PC-9 (cell line): ENCODE measurements around the gene ZNF101.

Experiments
- CTCF ChIP-seq: fragments of 200-600 bp; sonication (generic); conservative IDR thresholded peaks from 2 replicates; pipeline ENCODE4 v1.6.1; 2017; ENCODE audit warnings: mixed run types, antibody characterized with exemption, mild to moderate bottlenecking, moderate library complexity
- EZH2 ChIP-seq: fragments of 200-600 bp; sonication (generic); IDR thresholded peaks from 2 replicates; pipeline ENCODE4 v1.8.0; 2017; ENCODE audit warnings: antibody characterized with exemption, low read depth

- no peak for TF ChIP-seq CTCF
- TF ChIP-seq EZH2 = no peak
Measured at GRCh38 chr19:19721896-19722295, 53.3 kb downstream of the ZNF101 start.
